Measurements from ENCODE around the gene ST7. TPM values are rescaled to one million over a fixed set of nuclear protein-coding genes. Genes with fewer than 3 reads are reported as not detected.
"Not testable (repeated sequence)": the region's sequence is repeated elsewhere in the genome, so short reads cannot be mapped to it uniquely, and the experiment has no call there.

Gene ST7
- total and polyA plus RNA-seq, 2 donors = 14.7 to 26.6 TPM

DNA sequence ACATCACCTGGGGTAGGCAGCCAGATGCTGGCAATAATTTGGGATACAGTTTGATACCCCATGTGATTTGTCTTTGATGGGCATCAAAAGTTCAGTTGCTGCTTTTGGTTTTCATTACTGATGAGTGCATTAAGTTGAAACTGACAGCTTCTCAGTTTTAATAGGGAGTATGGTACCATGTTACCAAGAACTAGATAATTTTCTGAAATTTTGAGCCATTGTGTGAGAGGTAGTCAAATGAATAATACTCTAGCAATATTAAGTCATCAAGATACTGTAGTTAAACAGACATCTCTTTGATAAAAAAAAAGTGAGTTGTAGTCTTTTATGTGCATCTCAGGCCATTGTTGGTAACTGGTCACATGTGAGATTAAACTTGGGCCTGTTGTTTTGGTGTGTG is 71.5 kb downstream of the ST7 start:
- Histone ChIP-seq H3K4me1 (ENCODE audit: insufficient read depth) (no peaks in the 10 kb centered on the region), H3K27ac (ENCODE audit: low read depth) (no peak overlapping the region), H3K36me3 (ENCODE audit: insufficient read depth) (no peaks in the 10 kb centered on the region), H3K4me3 (ENCODE audit: low read depth, low read length) (no peak overlapping the region)
- no peak for DNase-seq (ENCODE audit: extremely low spot score)

DNA sequence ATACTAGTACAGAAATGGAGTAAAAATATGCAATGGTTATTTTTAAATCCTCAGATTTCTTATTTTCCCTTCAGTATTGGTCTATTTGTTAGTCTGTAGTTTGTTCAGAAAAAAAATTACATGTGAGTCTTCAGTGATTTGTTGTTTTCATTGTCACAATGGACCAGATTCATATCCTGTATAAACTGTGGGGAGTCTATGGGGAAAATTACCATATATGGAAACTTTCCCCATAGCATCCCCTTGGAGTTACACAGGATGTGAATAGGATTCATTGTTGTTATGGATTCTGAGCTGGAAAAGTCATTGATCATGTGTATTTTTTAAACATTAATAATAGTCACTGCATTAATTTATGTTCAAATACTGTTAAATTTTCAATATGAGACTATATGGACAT is 72.6 kb downstream of the ST7 start:
- no peak for DNase-seq (ENCODE audit: extremely low spot score)
- Histone ChIP-seq H3K4me1 (ENCODE audit: insufficient read depth) (no peaks in the 10 kb centered on the region), H3K27ac (ENCODE audit: low read depth) (no peak overlapping the region), H3K4me3 (ENCODE audit: low read depth, low read length) (no peak overlapping the region), H3K36me3 (ENCODE audit: insufficient read depth) (no peaks in the 10 kb centered on the region)

DNA sequence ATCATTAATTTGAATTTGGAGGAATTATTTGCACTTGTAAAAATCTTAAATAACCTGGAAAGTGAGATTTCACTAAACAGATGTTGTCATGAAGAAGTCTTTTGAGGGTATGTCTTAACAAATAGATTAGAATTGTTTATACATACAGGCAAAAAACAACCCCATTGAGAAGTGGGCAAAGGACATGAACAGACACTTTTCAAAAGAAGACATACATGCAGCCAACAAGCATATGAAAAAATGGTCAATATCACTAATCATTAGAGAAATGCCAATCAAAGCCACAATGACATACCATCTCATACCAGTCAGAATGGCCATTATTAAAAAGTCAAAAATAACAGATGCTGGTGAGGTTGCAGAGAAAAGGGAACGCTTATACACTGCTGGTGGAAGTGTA is 77.0 kb downstream of the ST7 start:
- H3K36me3 ChIP-seq (ENCODE audit: insufficient read depth); H3K27ac ChIP-seq (ENCODE audit: low read depth); H3K4me1 ChIP-seq (ENCODE audit: insufficient read depth); DNase-seq (ENCODE audit: extremely low spot score); H3K4me3 ChIP-seq (ENCODE audit: low read depth, low read length): not testable (repeated sequence)
- 96% methylated on average over 1 of the region's 1 CpG for WGBS

DNA sequence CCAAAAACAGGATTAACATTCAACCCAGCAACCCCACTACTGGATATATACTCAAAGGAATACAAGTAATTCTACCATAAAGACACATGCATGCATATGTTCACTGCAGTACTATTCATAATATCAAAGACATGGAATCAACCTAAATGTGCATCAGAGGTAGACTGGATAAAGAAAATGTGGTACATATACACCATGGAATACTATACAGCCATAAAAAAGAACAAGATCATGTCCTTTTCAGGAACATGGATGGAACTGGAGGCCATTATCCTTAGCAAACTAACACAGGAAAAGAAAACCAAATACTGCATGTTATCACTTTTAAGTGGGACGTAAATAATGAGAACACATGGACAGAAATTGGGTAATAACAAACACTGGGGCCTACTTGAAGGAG is 77.5 kb downstream of the ST7 start:
- 3% methylated on average over 1 of the region's 1 CpG for WGBS
- not testable (repeated sequence) for DNase-seq (ENCODE audit: extremely low spot score); H3K36me3 ChIP-seq (ENCODE audit: insufficient read depth); H3K4me3 ChIP-seq (ENCODE audit: low read depth, low read length); H3K27ac ChIP-seq (ENCODE audit: low read depth); H3K4me1 ChIP-seq (ENCODE audit: insufficient read depth)

DNA sequence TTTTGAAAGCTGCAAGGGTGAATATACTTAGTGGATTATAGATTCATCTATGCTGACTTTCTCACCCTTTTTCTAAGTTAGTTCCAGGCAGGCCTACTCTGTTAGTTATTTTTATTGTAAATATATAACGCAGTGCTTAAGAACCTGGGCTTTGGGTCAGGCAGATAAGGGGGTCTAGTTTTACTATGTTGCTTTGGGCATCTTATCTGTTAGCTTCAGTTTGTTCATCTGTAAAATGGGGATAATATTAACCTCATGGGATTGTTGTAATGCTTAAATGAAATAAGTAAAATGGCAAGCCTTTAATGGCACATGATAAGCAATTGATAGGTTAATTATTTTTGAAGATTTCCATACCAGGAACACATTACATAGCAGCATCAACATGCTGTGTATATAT is 79.5 kb downstream of the ST7 start:
- no peak overlapping the region for H3K4me3 ChIP-seq (ENCODE audit: low read depth, low read length)
- no peaks in the 10 kb centered on the region for H3K36me3 ChIP-seq (ENCODE audit: insufficient read depth)
- no peaks in the 10 kb centered on the region for H3K4me1 ChIP-seq (ENCODE audit: insufficient read depth)
- 54% methylated on average over 1 of the region's 1 CpG for WGBS
- no peak overlapping the region for H3K27ac ChIP-seq (ENCODE audit: low read depth)
- DNase-seq (ENCODE audit: extremely low spot score) = no peak

DNA sequence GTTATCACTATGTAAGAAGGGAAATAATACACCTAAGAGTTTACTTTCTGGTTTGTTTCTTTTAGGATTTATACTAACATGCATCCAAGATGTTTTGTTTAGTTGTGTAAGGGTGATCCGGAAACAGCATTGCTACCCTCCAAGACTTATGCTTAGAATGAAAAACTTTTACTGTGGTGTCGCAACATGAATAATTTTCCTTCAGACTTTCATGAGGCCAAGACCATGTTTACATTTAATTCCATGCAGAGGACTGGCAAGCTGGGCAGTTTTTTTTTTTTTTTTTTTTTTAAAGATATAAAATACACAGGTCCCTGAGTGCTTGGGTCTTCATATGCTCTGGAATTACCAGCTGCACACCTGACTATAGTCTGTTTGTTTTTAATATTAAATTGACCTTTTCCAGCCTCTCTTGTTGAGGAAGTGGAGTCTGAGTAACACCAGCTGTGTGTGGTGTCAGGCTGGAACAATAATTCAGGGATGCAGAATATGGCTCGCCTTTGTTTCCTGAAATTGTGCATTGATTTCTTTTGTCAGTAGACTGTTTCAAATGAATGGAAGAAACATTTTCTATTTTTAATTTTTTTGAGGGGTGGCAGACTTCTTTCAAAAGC is 81.7 kb downstream of the ST7 start:
- 36% methylated on average over 3 of the region's 3 CpGs for WGBS
- H3K27ac ChIP-seq (ENCODE audit: low read depth) = no peak overlapping the region
- H3K4me3 ChIP-seq (ENCODE audit: low read depth, low read length) = no peak overlapping the region
- no peak for DNase-seq (ENCODE audit: extremely low spot score)
- no peaks in the 10 kb centered on the region for H3K4me1 ChIP-seq (ENCODE audit: insufficient read depth)
- H3K36me3 ChIP-seq (ENCODE audit: insufficient read depth) = no peaks in the 10 kb centered on the region

DNA sequence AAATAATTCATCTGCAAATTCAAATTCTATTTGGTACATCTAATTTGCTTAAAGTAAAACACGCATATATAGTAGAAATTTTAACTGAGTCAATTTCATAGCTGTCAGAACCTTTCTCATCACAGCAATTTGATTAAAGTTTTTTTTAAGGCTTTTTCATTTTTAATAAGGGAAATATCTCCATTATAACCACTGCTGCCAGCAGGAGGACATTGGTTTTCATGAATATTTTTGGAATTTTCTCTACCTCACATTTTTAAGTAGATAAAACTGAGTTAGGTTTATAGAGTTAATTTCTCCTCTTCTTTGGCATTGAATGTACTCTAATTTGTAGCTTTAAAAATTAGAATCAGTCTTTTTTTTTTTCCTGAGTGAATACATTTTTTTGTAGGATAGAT is 82.2 kb downstream of the ST7 start:
- no peak overlapping the region for H3K4me3 ChIP-seq (ENCODE audit: low read depth, low read length)

DNA sequence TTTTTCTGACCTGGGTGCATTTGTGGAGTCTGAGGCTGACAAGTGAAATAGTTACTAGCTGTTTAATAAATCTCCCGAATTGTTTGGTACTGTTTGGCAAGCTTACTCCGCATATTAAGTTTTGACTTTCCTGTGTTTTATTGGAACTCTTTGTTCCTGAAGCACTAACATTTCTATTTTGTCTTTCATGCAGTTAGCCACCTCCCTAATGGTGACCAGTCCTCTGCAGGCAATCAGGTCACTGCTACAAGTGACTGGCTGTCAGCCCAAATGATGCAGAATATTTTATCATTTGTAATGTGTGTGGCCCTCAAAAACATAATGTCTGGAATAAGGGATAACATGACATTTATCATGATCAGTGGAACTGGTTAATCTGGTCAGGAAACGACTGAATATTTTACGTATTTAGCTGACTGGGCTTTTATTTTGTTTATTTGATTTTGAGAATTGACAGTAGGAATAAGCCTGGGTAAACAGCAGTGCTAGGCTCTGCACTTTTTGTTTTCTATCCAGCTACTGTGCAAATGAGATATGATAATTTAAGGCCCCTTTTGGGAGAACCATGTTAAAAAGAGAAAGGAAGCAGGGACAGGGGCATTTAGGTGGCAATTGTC is 82.9 kb downstream of the ST7 start:
- no peak for DNase-seq (ENCODE audit: extremely low spot score)
- WGBS = 55% methylated on average over 4 of the region's 4 CpGs
- no peak overlapping the region for H3K4me3 ChIP-seq (ENCODE audit: low read depth, low read length)
- peak overlapping the region; percentile 10 for H3K27ac ChIP-seq (ENCODE audit: low read depth)
- H3K4me1 ChIP-seq (ENCODE audit: insufficient read depth) = no peaks in the 10 kb centered on the region
- no peaks in the 10 kb centered on the region for H3K36me3 ChIP-seq (ENCODE audit: insufficient read depth)

More for the DNA sequence above, 82.2 kb downstream of the ST7 start:
- DNase-seq (ENCODE audit: extremely low spot score) = no peak
- Histone ChIP-seq H3K27ac (ENCODE audit: low read depth) (no peak overlapping the region), H3K4me1 (ENCODE audit: insufficient read depth) (no peaks in the 10 kb centered on the region), H3K36me3 (ENCODE audit: insufficient read depth) (no peaks in the 10 kb centered on the region)
- WGBS = 96% methylated on average over 1 of the region's 1 CpG

DNA sequence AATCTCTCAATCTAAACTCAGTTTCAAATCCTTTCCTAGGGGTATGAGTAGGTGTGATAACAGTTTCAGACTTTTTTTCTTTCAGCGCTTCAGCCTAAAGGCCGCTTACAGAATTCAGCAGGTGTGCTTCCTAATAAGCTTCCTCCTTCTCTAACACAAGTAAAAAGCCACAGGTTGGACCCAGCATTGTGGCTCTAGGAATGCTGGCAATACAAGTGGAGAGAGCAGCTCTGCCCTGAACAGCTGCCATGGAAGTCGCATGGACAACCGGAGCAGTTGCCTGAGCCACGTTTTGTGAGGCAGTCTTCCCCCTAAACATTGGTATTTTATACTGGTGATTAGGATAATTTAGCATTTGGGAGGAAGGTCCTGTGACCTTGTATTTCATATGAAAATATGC is 83.5 kb downstream of the ST7 start:
- no peaks in the 10 kb centered on the region for H3K36me3 ChIP-seq (ENCODE audit: insufficient read depth)
- no peak overlapping the region for H3K4me3 ChIP-seq (ENCODE audit: low read depth, low read length)
- 93% methylated on average over 5 of the region's 5 CpGs for WGBS
- no peak overlapping the region for H3K27ac ChIP-seq (ENCODE audit: low read depth)
- no peaks in the 10 kb centered on the region for H3K4me1 ChIP-seq (ENCODE audit: insufficient read depth)
- DNase-seq (ENCODE audit: extremely low spot score) = no peak

DNA sequence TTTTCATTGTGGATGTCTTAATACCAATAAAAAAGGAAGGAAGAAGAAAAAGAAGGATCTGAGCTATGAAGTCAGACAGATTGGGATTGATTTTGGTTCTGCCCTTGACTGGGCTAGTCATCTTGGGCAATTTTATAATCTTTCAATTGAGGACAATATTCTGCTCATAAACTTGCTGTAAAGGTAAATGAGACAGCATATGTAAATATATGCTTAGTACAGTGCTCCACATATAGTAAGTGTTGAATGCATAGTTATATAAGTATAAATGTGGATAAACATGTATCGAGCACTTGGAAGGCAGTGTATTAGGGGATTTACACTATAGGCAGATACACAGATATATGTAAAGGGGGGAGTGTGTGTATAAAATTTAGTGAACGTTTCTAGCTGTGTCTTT is 85.1 kb downstream of the ST7 start:
- no peak overlapping the region for H3K4me3 ChIP-seq (ENCODE audit: low read depth, low read length)
- DNase-seq (ENCODE audit: extremely low spot score) = no peak
- 68% methylated on average over 2 of the region's 2 CpGs for WGBS
- no peaks in the 10 kb centered on the region for H3K4me1 ChIP-seq (ENCODE audit: insufficient read depth)
- no peaks in the 10 kb centered on the region for H3K36me3 ChIP-seq (ENCODE audit: insufficient read depth)
- no peak overlapping the region for H3K27ac ChIP-seq (ENCODE audit: low read depth)

DNA sequence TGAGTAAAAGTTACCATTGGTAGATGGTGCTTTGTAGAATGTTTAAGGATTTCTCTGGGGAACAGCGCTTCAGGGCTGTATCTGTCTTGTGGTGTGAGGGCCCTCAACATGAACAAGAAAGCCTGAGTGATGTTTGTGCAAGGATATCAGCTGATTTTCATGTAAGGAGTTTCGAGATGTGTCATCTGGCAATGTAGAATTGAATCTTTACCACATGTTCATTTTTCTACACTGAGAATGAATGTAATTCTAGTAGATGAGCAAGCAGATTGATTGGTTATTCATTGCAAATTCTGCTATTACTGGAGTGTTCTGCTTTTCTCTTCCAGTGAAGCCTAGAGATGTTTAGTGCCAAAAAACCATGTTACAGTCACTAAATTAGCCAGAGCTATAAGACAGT is 87.7 kb downstream of the ST7 start:
- WGBS = 92% methylated on average over 2 of the region's 2 CpGs
- Histone ChIP-seq H3K36me3 (ENCODE audit: insufficient read depth) (no peaks in the 10 kb centered on the region), H3K27ac (ENCODE audit: low read depth) (no peak overlapping the region), H3K4me1 (ENCODE audit: insufficient read depth) (no peaks in the 10 kb centered on the region), H3K4me3 (ENCODE audit: low read depth, low read length) (no peak overlapping the region)
- DNase-seq (ENCODE audit: extremely low spot score) = no peak

DNA sequence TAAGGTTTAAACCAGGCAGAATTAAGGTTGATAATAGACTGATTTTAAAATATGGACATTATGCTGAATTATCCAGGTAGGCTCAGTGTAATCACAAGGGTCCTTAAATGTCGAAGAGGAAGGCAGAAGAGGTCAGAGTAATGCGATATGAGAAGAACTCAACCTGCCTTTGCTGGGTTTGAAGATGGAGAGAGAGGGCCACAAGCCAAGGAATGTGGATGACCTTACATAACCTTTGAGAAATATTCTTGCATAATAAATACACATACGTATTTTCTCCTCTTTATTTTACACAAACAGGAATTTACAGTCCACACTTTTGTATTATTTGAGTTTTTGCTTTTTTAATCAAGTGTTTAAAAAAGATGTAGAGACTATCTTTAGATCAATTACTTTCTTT is 88.5 kb downstream of the ST7 start:
- Histone ChIP-seq H3K36me3 (ENCODE audit: insufficient read depth) (no peaks in the 10 kb centered on the region), H3K4me3 (ENCODE audit: low read depth, low read length) (no peak overlapping the region), H3K27ac (ENCODE audit: low read depth) (no peak overlapping the region), H3K4me1 (ENCODE audit: insufficient read depth) (no peaks in the 10 kb centered on the region)
- DNase-seq (ENCODE audit: extremely low spot score) = no peak
- 85% methylated on average over 3 of the region's 3 CpGs for WGBS

DNA sequence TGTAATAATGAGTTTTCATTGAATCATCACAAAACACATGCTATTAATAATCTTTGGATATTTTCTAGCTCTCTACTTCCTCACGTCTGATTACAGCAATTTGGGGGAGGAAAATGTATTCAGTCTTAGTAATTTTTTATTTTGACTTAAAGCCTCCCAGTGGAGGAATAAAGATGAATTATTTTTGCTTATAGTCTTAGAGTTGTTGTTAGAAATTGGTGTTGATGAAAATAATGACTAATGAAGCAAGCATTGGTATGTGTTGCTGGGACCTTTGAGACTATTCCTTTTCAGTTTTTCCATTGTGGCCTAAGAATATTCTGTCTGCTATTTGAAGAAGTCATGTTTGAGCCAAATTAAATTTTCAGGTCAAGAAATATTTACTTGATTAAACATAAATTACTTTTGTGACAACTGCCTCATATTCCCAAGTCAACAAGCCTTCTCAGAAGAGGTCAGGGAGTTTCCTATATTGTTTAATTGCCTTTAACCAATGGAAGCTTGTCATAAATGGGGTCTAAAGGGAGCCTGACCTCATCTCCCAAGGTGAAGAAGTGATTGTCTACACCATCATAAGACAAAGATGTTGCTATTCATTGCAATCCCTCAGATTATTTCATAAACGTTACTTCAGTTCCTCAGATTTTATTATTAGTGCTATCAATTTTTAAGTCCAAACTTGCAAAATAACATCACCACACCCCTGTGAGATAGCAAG is 90.0 kb downstream of the ST7 start:
- 57% methylated on average over 2 of the region's 2 CpGs for WGBS
- H3K4me1 ChIP-seq (ENCODE audit: insufficient read depth) = no peaks in the 10 kb centered on the region
- H3K4me3 ChIP-seq (ENCODE audit: low read depth, low read length) = no peak overlapping the region
- no peak for DNase-seq (ENCODE audit: extremely low spot score)
- no peak overlapping the region for H3K27ac ChIP-seq (ENCODE audit: low read depth)
- no peaks in the 10 kb centered on the region for H3K36me3 ChIP-seq (ENCODE audit: insufficient read depth)

DNA sequence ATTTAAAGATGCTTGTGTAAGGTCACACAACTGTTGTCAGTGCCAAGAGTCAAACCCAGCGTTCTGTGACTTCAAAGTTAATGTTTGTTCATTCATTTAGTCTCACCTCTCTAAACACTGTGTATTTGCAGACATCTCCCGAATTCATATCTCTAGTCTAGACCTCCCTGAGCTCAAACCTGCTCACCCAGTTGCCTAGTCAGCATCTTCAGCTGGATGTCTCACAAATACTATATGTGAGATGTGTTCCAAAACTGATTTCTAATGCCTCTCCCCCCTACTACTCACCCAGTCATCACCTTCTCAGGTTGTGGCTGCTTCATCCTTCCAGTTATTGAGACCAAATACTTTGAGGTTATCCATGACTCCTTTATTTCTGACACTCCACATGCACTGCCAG is 91.4 kb downstream of the ST7 start:
- Histone ChIP-seq H3K4me1 (ENCODE audit: insufficient read depth) (no peaks in the 10 kb centered on the region), H3K4me3 (ENCODE audit: low read depth, low read length) (no peak overlapping the region), H3K36me3 (ENCODE audit: insufficient read depth) (no peaks in the 10 kb centered on the region), H3K27ac (ENCODE audit: low read depth) (no peak overlapping the region)
- no peak for DNase-seq (ENCODE audit: extremely low spot score)
- WGBS = 89% methylated on average over 2 of the region's 2 CpGs
